Heart left ventricle (tissue), 13 donors: Measurements from ENCODE around the gene LUC7L.
"Not testable (repeated sequence)": the region's sequence is repeated elsewhere in the genome, so short reads cannot be mapped to it uniquely, and the experiment has no call there.

Source experiments
- CTCF ChIP-seq, 12 donors: fragments of 200-600 bp; sonication (generic) in 4 of 12; IDR thresholded peaks; one replicate each; pipeline versions ENCODE4 v1.5.0 to v1.8.0; 2018 to 2022; ENCODE audit warnings: antibody characterized with exemption in 12 of 12, mild to moderate bottlenecking in 5 of 12
- POLR2A ChIP-seq, 2 donors: fragments of 450-650 bp; IDR thresholded peaks; one replicate each; pipeline ENCODE4 v1.6.1; 2017; ENCODE audit warnings: antibody characterized with exemption in 2 of 2, mild to moderate bottlenecking in 2 of 2, moderate library complexity in 2 of 2
- donor health status: ischemic (EF 13 %, LVEDD 7.1; RV severe dilation, severe dysfunction).
- donor health status: DM: no; HTN: yes; CAD: no.
- donor health status: DM: no; HTN: no; CAD: no.
- donor health status: ischemic (EF 25% LVEDD 6.9; RV normal size, moderate dysfunction).
- donor health status: ischemic (EF 25% LVEDD 5.7; RV mildly dilated, moderate dysfunction).
- donor health status: ischemic (EF 35%, LVEDD 5.7; RV mildly dilated, moderate dysfunction).
- donor health status: nonischemic (EF 11% LVEDD 7.7; RV severe dilation, severe dysfunction).
- donor health status: DM: yes; HTN: yes; CAD: no.
- donor health status: PGD.
- donor health status: ischemic (EF 29% LVEDD 5.4; RV normal size, mild dysfunction).
- donor health status: nonischemic (EF 23%, LVEDD 6.1; RV moderate dilation, normal function).

DNA sequence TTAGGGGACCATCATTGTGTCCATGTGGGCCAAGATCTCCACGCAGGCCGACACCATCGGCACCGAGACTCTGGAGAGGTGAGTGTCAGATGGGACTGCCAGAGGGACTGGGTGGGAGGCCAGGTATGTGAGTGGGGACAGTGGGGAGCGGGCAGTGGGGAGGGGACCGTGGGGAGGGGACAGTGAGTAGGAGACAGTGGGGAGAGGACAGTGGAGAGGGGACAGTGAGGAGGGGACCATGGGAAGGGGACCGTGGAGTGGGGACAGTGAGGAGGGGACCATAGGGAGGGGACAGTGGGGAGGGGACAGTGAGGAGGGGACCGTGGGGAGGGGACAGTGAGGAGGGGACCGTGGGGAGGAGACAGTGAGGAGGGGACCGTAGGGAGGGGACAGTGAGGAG is 66.1 kb downstream of the LUC7L start:
- TF ChIP-seq CTCF, POLR2A (IDR thresholded peaks at IDR 0.05): not testable (repeated sequence)
